ENCODE data around the gene TNFAIP8L2.

GRCh38 chr1:151193304-151193703 lies 36.9 kb downstream of the TNFAIP8L2 start:
- TF ChIP-seq, protein P1, sequence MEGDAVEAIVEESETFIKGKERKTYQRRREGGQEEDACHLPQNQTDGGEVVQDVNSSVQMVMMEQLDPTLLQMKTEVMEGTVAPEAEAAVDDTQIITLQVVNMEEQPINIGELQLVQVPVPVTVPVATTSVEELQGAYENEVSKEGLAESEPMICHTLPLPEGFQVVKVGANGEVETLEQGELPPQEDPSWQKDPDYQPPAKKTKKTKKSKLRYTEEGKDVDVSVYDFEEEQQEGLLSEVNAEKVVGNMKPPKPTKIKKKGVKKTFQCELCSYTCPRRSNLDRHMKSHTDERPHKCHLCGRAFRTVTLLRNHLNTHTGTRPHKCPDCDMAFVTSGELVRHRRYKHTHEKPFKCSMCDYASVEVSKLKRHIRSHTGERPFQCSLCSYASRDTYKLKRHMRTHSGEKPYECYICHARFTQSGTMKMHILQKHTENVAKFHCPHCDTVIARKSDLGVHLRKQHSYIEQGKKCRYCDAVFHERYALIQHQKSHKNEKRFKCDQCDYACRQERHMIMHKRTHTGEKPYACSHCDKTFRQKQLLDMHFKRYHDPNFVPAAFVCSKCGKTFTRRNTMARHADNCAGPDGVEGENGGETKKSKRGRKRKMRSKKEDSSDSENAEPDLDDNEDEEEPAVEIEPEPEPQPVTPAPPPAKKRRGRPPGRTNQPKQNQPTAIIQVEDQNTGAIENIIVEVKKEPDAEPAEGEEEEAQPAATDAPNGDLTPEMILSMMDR (IDR thresholded peaks at IDR 0.05 in 2 of 3, conservative IDR thresholded peaks at IDR 0.05 in 1 of 3; ENCODE audit: borderline replicate concordance in 1 of 3, insufficient read depth in 1 of 3, low read depth in 2 of 3, low read length in 2 of 3): no peak
- TF ChIP-seq ATF3 (IDR thresholded peaks at IDR 0.05): no peak
- TF ChIP-seq POLR2AphosphoS5 (IDR thresholded peaks at IDR 0.05; ENCODE audit: low read depth, low read length): no peak
- no peak for TF ChIP-seq MAX (IDR thresholded peaks at IDR 0.05)
- no peak for TF ChIP-seq POLR2A (IDR thresholded peaks at IDR 0.05; ENCODE audit: borderline replicate concordance, extremely low read depth, insufficient read depth, insufficient read length)
- no peak for TF ChIP-seq RAD21 (IDR thresholded peaks at IDR 0.05; ENCODE audit: low read depth)
- no peak for TF ChIP-seq EZH2 (IDR thresholded peaks at IDR 0.05)
- TF ChIP-seq TCF7L2 (IDR thresholded peaks at IDR 0.05; ENCODE audit: borderline replicate concordance, extremely low read depth, insufficient read depth, insufficient read length): no peak
- no peak for TF ChIP-seq EZH2phosphoT487 (IDR thresholded peaks at IDR 0.05; ENCODE audit: borderline replicate concordance)
